GM19455 (cell line): ENCODE data around the gene VSTM2L.
"Not testable (repeated sequence)": the region's sequence is repeated elsewhere in the genome, so short reads cannot be mapped to it uniquely, and the experiment has no call there.

Source experiments
- ATAC-seq: cut with Tn5 transposase; IDR thresholded peaks from one replicate; pipeline ENCODE4 v1.9.1; 2021; ENCODE audit not compliant: unreplicated experiment

Gene VSTM2L

DNA sequence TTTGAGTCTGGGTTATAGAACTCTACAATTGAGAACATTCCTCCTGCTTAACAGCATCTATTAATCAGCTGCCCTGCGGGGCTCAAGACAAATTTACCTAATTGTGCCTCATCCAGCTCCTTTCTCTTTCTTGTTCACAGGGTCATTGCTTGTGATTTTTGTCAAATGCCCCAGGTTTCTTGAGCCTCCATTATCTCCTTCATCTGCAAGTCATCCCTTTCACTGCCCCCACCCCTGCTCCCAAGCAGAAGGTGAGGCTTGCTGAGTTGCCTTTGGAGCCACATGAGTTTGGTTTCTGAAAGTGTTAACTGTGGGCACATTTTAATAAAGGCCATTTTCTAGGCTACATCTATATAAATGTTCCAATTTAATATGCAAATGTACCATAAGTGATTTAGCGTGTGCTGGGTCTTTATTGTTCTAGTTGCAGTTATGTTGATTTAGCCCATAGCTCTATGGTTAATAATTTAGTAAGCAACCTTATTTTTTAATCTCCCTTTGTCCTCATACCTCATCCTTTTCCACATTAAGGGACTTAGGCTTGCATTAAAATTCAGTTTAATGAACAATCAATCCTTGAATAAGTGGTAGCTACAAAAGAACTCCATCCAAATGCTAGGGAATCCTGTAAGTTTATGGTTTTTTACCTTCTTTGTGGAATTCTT is 56.1 kb downstream of the VSTM2L start:
- no peak for ATAC-seq

DNA sequence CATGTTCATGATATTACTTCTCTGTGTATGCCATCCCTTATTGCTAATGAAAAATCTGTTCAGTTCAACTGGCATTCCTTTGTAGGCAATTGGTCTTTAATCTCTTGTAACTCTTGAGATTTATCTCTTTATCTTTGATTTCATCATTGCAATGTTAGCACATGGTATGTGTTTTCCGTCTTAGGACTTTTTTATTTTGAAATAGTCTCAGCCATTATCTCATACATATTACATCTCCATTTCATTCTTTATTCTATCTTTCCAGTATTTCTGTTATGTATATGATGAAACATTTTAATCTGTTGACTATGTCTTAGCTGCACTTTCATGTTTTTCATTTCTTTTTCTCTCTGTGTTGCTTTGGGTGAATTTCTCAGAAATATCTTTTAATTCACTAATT is 58.1 kb downstream of the VSTM2L start:
- ATAC-seq, result no peak

DNA sequence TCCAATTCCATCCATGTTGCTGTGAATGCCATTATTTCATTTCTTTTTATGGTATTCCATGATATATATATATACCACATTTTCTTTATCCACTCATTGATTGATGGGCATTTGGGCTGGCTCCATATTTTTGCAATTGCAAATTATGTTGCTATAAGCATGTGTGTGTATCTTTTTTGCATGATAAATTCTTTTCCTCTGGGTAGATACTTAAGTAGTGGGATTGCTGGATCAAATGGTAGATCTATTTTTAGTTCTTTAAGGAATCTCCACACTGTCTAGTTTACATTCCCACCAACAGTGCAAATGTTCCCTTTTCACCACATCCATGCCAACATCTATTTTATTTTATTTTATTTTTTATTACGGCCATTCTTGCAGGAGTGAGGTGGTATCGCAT is 60.6 kb downstream of the VSTM2L start:
- ATAC-seq, result not testable (repeated sequence)

DNA sequence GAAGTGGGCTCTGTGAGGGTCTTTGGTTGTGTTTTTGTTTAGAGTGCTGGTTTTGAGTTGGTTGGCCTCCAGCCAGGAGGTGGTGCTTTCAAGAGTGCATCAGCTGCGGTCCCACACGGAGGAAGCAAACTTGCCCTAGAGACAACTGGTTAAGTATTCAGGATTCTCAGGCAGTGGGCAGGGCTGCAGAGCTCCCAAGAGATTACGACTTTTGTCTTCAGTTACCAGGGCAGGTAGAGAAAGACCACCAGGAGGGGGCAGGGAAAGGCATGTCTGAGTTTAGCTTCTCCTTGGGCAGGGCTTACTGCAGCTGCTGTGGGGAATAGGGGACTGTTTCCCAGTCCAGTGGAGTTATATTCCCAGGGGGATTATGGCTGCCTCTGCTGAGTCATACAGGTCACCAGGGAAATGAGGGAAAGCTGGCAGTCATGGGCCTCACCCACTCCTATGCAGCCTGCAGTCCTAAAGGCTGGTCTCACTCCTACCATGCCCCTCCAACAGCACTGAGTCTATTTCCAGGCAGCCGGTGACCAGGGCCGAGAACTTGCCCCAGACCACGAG is 66.0 kb downstream of the VSTM2L start:
- no peak for ATAC-seq

DNA sequence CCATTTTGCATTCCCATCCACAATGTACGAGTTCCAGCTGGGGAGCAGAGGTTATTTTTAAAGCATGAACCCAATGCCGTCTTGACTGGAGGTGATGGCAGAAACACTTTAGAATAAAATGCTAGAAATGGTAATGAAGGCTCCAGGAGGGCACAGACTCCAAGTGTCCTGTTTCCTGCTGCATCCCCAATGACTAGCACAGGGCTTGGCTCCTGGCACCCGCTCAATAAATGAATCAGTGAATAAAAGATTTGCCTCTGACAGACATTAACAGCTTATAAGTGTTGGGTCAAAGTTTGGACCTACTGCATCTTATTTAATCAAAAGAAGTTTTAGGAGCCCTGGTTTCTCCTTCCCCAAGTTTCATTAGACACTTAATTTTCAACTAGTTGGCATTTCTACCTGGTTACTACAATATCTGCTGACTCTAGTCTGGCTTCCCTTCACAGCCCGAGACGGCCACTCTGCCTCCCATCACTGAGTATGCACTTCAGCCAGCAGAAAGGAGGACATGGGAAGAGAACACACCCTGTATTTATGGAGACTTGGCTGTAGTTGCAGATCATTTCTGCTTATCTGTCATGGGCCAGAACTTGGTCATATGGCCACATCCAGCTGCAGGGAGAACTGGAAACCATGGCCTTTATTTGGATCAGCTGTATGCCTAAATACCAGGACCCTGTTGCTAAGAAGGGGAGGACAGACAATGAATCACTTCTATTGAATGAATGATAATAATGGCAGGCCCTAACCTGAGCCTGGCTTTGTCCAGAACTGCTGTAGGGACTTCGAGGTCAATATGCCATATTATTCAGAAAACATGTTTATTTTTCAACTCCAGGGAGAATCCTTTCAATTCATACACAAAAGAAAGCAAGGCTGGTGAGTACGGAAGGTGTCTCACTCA is 67.3 kb downstream of the VSTM2L start:
- ATAC-seq, result no peak

DNA sequence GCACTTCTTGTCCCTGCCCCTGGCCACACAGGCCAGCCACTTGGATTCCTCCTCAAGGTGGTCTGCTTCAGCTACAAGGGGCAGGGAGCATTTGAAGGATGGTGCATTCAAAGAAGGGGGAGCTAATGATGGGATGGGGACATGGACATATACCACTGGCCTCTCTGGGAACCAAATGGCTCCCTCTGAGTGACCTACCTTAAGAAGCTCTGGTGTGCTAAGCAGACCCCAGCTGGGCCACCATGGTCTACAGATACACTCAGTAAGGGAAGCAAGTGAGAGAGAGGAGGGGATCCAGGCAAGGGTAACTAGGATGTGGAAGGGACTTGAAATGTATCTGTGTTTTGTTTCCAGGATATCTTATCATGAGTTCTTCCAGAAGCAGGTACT is 67.9 kb downstream of the VSTM2L start:
- no peak for ATAC-seq

DNA sequence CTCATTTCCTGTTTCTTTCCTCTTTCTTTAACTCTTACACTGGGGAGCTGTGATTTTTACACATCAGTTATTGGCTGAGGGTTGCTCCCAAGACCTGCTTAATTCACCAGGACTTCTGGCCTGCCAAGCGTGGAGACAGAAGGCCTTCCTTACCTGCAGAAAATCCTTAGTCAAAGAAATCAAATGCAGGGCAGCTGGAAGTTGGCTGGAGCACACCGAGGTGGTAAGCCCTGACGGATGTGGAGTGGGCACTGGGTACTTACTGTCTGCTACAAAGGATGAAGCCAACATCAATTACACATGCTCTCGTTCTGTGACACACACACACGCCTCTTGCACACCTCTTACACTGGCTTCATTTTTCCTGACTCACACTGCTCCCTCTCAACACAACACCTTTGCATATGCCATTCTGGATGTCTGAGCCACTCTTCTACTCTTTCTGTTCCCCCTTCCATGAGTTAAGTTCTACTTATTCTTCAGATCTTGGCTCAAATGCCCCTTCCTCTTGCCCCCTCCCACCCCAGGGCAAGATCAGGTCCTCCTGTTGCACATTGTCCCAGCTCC is 68.7 kb downstream of the VSTM2L start:
- no peak for ATAC-seq

DNA sequence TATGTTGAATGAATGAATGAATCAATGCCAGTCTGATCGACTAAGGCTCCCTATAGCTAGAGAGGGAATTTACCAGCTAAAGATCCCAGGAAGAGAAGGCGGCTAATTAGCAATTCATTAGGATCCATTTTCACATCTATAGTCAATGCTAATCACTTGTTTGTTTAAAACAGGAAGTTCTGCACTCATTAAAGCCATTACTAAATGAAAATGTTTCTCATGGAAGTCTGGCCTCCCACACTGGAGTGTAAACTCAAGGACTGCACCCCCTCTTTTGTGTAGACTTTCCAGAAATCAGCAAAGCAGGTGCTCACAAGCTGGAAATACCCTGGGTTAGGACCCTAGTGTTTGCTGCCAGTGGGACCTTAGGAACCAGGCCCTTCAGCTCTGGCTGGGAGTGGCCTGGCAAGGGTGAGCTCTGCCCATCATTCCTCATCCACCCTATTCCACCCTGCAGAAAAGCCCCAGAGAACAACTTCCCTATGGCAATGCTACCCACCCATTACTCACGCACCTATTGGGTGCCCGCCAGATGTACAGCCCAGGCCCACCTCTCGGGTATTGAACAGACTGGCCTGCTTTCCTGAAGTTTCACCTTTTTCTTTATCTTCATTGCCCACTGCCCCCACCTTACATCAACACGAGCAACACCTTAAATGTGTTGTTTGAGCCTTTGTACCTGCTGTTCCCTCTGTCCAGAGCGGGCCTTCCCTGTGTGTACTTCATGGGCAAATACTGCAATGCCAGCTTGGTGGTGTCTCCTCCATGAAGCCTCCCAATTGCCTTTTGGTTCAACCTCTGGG is 69.5 kb downstream of the VSTM2L start:
- ATAC-seq, result no peak

DNA sequence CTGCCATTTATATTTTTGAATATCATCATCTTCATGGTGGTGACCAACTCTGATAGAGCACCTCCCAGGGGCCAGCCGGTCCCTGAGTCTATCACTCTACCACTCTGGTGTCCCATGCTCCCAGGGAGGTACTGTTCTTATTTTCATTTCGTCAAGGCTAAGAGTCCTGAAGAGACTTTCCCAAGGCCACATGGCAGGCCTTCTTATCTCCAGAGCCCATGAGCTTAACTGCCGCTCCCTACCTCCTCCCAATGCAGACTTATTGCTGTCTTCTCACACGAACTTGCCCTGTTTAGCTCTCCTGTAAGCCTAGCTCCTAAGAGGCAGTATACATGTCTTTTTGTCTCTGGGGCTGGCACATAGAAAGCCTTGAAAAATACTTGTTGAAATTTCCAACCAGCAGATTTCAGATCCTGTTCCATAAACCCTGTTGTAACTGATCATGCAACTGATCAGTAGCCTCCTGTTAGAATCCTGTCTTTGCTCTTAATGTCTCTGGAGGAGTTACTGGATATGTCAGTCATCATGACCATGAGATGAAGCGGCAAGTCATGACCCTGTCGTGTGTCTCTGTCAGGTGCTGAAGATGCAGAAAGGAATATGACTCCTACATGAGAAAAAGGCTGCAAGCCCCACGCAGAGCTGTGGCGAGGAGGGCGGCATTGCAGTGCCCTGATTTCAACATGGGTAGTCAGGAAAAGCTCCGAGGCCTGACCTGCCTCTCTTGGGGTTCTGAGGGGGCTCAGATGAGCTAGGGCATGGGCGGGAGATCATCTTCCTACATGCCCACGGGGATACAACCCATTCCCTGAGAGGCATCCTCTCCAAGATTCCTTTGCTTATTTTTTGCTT is 70.4 kb downstream of the VSTM2L start:
- no peak for ATAC-seq

DNA sequence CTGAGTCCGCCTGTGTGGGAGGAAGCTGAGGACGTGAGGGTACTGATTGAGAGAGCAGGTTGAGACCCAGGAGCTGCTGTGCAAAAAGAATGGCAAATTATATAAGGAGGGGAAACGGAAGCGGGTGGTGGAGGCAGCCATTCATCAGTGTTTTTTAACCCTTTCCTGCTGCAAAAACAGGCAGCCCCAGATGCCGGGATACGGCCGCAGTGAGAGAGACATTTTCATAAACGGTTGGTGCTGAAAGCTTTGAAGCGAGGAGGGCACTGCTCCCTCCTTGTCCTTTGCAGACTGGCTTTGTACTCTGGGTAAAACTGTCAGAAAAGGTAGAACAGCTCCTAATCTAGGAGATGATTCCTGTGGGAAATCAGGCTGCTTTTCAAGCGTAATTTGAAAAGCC is 74.0 kb downstream of the VSTM2L start:
- no peak for ATAC-seq

DNA sequence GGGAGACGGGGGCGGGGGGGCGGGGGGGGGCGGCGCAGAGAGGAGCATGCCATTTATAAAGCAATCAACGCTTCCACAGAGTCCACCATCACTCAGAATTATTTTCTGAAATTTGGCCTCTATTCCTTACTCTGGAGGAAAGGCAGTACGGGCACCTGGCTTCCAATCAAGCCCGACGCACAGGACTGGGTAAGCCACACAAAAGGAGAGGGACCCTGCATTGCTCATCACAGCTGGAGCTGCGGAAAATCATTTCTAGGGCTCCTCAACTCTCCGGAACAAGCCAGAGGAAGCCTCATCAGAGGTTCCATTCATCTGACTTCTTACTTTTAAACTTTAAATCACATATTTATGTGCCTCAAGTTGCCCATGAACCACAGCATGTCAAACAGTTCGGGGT is 74.4 kb downstream of the VSTM2L start:
- no peak for ATAC-seq

DNA sequence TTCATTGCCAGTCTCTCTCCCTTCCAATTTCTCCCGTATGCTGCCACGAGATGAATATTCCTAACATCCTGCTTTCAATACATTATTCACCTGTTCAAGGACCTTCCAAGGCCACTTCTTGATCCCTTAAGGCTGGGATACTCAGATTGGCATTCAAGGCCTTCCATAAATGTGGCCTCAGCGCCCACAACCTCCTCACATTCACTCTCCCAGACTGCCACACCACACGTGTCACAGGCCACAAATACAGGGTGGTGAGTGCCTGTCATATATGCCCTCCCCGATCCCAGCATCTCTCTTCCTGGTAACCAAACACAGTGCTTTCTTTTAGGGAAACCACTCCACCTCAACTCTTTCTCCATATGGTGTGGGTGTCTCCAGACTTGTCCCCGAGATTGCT is 74.9 kb downstream of the VSTM2L start:
- ATAC-seq, result no peak

DNA sequence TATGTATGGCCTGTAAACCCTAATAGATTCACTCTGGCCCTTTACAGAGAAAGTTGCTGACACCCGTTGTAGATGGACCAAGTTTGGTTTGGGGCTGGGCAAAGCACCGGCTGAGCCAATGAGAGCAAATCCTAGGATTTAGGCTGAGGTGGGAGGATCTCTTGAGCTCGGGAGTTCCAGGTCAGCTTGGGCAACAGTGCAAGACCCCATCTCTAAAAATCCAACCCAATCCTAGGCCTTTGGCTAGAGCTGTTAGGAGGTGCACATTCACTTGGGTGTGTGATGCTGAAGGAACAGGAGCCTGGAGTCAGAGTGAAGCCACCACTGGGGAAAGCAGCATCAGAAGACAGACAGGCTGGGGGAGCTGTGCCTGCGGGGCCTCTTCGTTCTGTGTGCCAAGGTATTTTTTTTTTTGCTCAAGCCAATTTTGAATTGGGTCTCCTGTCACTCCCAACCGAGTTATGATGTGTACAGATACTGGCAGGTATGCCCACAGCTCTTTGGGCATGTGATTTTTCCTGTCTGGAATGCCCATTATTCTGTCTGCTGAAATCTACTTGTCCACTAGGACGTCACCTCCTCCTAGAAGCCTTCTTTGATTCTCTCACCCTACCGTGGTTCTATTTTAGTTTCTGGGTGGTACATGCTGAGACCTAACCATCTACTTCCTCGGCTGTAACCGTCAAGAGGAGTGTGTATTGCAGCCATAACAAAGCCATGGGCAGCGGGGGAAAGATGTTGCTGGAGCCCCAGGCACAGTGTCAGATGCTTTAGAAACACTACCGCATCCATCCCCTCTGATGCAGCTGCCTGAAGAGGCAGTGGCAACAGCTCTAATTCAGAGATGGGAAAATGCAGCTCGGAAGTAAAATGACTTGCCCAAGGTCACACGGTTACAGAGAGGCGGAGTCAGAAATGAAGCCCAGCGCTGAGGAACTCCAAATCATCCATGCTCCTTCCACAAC is 76.4 kb downstream of the VSTM2L start:
- ATAC-seq, result no peak

DNA sequence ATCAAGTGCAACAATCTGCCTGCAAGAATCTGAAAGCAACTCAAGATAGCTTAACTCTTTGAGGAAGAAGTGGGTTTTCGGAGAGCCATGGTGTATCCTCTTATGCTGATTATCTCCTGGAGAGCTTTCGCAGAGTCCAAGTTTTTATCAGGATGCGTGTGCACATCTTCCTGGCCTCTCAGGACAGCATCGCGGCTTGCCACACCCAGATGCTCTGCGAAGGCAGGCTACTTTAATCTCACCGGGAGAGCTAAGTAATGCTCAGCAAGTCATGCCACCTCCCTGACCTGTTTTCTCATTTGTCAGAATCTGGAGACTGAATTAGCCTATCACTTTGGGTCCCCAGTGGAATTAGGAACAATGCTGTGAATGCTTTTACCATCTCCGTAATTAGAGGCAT is 77.5 kb downstream of the VSTM2L start:
- ATAC-seq, result no peak

DNA sequence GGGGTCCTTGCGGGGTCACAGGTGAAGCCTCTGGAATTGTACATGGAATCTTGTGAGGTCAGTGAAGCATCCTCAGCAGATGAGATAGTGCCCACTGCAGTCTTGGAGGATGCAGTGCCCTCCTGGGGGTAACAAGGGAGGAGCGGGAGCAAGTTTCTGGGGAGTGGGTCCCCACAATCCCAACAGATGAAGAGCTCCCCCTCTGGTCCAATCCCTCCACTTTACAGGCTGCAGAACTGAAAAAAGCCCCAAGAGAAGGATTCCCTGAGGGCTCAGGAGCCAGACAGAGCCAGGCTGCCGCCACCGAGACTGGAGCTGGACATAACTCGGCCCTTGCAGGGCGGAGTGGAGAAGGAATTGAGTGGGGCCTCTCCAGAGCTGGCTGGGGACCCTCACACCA is 77.9 kb downstream of the VSTM2L start:
- no peak for ATAC-seq

DNA sequence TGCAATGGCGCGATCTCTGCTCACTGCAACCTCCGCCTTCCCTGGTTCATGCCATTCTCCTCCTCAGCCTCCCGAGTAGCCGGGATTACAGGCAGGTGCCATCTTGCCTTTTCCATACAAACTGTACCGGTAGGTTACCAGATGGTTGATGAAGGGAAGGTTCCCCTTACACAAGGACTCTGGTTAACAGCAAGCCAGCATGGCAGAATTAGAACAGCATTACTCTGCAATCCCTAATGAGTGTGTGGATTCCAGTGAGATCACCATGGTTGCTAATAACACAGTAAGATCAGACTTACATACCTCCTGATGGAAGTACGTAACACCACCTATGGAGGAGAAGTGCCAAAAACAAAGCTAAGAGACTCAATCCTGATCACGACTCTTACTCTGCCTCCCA is 78.6 kb downstream of the VSTM2L start:
- ATAC-seq, result no peak

DNA sequence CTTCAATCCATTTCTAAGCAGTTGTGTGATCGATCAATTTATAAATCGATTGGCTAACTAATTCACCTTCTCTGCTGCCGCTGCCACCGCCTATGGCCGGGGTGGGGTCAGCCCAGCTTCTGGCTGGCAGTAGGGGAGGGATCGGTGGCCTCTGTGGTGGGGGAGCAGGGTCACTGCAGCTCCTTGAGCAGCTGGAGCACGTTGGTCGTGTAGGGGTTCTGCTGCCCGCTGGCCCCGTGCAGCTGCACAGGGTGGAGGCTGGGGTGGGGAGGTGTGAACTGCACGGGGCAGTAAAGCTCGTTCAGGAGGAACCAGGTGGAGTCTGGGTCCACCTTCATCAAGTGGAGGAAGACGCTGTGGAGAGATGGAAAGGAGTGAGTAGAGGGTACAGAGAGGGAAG is 80.4 kb downstream of the VSTM2L start:
- no peak for ATAC-seq

DNA sequence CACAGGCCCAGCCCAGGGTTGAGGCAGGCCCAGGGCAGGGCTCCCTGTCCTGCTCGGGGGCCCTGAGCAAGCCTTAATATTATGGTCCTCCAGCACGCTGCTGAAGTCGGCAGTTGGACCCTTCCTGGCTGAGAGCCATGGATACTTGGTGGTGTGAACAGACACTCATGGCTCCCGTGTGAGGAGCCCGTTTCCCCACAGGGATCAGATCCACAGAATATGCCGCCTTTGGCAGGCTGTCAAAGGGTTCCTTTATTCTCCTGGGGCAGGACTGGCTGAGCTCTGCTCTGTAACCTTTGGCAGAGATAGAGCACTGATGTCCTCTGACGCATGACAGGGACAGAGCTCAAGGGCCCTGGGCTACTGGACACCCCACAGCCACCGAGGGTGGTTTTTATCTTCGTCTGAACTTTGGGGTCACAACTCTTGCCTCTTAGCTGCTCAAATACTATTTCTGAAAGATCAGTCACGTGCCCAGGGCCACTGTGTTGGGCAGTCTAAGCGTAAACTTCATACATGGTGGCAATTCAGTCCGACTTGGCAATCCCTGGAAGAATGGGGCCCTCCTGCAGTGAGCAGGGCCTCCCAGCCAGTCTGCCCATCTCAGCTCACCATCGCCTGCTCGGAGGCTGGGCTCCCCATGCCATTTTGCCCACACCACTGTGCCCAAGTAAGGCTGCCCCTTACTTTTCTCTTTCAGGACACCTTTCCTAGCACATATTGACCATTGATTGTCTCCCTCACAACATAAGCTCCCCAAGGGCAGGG is 81.3 kb downstream of the VSTM2L start:
- ATAC-seq, result no peak
